HG03097 (cell line): ENCODE data around the gene TFE3.
"Not testable (repeated sequence)": the region's sequence is repeated elsewhere in the genome, so short reads cannot be mapped to it uniquely, and the experiment has no call there.

Experiments used
- ATAC-seq: cut with Tn5 transposase; IDR thresholded peaks from one replicate; pipeline ENCODE4 v1.9.1; 2021; ENCODE audit not compliant: unreplicated experiment, low FRiP score

TFE3 gene

DNA sequence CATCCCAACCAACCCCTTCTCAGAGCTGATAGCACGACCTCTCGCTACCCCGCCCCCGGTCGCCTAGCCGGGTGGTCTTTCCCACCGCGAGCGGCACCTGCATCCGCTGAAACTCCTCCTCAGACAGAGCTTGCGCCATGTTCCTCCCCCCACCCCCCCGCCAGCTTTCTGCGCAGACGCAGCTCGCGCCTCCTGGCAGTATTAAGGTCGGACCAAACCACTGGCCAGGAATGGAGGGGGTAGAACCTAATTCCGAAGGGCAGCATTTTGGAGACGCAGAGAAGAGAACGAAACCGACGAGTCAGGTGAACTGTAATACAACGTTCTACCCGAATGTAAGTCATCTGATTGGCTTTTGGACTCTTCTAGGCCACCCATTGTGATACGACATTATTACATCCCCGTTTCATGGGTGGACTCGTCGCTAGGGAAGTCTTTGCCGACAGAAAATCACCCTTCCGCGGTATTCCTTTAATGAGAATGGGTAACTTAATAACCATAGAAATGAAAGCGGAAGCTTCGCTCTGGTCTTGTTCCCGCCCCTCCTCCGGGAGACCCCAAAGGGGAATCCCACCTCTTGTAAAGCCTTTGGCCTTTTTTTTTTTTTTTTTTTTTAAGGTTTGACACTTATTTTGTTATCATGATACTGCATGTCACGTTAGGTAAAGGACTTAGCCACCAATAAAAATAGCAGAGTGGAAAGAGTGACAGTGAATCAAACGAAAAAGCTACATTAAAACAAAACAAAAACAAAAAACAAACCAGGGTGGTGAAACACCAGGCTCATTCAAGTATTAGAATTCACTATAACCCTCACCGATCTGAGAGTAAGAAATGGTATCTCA lies 40.8 kb downstream of the TFE3 start, which contains the start of gene GRIPAP1:
Gene GRIPAP1, minus strand, starts transcription at position 174 of the 845 bp plus-strand sequence. Its CDS starts 35 bp downstream, at position 139.
- peak; percentile 71 for ATAC-seq

DNA sequence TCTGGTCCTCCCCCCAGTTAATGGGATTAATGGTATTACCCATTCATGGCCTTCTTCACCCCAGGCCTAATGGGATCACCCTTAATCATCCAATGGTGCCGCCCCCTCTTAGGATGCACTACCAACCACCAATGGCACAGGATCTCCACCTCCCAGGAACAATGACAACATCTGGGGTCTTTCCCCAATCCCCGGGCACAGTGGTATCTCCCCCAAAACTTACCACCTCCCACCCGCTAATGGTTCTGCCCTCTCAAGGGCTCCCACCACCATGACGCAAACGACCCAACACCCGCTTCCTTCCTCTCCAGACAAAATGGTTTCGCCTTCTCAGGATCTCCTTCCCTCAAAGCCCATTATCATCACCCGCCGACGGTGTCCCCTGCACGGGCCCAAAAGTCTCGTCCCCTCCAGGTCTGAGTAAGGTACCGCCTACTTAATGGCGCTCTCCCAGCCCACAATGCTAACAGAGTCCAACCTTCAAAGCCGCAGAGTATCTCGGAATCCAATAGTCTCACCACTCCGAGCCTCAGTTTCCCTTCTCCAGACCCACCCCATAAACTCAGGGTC lies 41.6 kb downstream of the TFE3 start:
- ATAC-seq, result peak; percentile 15

DNA sequence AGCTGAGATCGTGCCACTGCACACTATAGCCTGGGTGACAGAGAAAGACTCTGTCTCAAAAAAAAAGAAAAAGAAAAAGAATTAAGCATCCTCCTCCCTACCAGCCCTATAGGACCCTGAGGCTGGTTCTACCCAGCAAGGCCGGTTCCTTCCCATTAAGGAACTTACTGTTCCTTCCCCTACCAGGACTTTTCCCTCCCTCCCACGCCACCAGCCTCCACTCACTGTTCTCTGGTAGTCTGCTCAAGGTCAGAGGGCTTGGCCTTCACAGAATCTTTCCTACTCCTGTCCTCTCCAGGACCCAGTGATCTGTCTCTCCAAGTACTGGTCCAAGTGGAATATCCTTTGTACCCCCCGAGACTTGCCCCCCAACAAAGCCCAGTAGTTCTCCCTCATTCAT lies 42.5 kb downstream of the TFE3 start:
- no peak for ATAC-seq

DNA sequence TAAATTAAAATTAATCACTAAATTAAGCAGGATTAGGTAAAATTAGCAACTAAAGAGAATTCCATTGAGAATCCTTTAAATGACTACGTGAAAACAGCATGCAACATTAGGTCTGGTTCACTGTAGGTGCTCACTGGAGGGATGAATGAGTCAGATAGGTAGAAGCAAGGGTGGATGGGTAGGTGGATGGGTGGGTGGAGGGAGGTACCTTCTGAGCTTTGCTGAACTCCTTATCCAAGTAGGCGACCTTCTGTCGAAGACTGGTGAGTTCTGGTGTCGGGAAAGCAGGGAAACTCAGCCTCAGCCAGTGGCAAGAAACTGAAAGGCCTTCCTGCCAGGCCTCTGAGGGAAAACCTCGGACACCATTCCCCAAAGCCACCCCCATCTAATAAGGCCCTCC lies 44.1 kb downstream of the TFE3 start:
- no peak for ATAC-seq

DNA sequence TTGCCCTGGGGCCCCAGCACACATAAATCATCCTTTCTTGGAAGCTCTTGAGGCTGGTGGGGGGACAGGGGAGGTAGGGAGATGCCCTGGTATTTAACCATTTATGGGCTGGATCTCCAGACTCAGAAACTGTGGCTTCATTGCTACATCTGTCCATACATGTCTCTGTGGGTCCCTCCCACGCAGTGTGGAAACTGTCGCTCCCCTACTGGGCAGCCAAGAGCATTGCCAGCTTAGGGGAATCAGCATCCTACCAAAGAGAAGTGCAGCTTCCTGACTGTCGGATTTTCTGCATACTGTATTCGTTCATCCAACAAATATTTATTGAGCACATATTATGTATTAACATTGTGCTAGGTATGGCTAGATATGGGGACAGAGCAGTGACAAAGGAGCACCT lies 44.8 kb downstream of the TFE3 start:
- ATAC-seq, result no peak

DNA sequence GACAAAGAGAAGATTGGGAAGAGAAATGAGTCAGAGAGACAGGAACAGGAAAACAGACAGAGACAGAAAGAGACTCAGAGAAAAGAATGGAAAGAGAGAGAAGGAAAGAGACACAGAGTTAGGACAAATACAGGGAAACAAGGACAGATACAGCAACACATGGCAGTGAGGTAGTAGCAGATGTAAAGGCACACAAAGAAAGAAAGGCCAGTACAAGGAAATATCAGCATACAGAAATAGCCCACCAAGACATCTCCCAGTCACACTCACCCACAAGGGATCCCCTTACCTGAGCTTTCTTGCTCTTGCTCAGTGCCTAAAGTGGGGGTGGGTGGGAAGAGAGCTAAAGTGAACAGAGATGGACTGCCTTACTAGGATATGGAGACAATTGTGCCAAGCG lies 45.3 kb downstream of the TFE3 start:
- no peak for ATAC-seq

DNA sequence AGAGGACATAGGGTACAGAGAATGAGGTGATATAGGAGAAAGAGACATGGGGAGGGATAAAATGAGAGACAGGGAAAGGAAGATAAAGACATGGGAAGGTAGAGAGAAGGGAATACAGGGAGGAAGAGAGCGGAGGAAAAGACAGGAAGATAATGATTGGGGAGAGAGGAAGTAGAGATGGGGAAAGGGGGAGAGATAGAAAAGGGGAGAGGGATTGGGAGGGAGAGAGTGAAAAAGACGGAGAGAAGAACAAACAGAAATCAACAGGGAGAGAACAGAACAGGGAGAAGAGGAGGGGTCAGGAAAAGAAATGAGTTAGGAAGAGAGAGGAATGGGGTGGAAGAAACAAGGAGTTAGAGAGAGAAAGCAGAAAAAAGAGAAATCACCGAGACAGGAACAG lies 45.7 kb downstream of the TFE3 start:
- no peak for ATAC-seq

DNA sequence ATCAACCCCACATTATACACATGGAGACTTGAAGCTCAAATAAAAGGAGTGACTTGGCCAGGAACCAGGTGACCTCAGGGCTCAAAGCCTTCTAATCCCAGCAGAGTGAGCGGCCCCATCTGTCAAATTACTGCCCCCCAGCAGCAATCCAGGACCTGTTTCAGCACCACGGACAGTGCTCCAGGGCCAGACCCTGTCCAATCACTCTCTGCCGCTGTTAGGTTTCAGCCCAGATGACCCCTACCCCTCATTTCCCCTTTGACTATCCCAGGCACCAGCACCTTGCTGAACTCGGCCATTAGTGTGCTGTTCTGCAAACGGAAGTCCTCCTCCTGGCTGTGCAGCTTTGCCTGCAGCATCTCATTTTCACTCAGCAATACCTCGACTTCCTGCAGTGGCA lies 46.2 kb downstream of the TFE3 start:
- ATAC-seq, result no peak

DNA sequence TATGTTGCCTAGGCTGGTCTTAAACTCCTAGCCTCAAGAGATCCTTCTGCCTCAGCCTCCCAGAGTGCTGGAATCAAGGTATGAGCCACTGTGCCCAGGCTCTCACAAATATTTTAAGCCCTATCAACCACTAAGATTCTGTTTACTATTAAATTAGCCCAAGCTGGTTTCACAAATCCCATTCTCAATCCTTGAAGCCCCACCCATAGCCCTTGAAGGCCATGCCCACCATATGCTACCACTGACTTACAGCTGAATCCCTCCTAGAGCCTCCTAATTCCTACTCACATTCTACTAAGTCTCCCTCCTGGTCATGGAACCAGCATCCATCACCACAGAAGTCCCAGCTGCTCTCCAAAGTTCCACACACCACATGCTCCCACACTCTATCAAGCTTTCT lies 50.8 kb downstream of the TFE3 start:
- ATAC-seq, result no peak

DNA sequence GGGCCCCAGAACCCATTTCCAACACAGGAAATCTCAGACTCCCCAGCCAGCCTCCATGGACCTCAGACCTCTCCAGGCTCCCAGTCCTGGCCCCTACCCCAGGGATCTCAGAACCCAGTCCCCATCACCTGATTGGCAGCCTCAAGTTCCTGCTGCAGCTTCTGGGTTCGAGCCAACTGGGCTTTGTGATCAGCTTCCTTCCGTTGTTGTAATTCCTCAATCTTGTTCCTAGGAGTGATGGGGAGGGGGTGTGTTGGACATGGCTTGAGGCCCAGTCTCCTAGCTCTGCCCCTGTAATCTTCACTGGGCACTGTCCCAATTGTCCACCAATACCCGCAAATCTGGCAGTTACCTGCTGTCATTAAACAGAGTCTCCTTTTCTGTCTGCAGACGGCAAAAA lies 53.7 kb downstream of the TFE3 start:
- no peak for ATAC-seq

DNA sequence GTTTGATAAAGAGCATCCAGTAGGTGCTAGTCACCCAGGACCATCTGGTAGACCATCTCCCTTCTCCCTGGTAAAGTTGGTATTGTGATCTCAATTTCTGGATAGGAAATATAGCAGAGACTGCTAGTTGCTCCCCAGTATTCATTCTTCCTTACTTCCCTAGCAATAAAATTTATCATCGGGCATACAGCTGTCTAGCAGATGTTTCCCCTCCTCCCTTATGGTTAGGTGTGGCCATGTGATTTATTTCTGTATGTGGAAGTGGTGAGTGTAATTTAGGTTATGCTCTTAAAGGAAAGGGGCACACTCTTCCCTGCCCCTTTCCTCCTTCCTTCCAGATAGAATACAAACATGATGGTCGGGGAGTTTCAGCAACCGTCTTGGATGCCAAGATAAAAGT lies 59.3 kb downstream of the TFE3 start:
- ATAC-seq, result no peak

DNA sequence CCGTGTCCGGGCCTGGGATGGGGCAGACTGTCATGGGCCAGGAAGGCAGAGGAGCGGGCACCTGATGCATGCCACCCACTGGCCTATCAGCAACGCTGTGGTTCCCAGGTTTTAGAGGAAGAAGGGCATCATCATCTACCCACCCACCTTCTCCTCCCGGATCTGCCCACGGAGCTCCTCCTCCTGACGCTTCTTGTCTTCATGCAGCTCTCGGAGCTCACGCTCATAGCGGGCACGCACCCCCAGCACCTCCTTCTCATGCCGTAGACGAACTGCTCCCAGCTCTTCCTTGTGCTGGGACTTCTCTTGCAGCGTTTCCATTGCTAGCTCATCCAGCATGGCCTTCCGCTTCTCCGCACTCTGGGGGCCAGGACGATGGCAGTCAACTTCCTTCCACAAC lies 60.1 kb downstream of the TFE3 start:
- no peak for ATAC-seq

DNA sequence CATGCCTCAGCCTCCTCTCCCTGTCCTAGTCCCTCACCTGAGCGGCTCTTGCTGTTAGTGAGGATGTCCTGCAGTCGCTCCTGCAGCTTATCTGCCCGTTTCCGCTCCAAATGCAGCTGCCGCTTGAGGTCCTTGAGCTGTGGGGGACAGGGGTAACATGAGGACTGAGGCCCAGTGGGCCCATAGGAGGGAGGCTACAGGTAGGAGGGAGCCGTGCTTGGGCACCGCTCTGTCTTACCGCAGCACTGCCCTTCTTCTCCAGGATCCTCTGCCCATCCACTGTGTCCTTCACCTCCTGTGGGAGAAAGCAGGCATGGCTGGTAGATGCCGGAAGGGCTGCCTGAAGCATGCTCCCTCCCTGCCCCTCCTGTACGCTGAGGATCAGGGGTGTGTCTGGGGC lies 62.0 kb downstream of the TFE3 start:
- ATAC-seq, result no peak

DNA sequence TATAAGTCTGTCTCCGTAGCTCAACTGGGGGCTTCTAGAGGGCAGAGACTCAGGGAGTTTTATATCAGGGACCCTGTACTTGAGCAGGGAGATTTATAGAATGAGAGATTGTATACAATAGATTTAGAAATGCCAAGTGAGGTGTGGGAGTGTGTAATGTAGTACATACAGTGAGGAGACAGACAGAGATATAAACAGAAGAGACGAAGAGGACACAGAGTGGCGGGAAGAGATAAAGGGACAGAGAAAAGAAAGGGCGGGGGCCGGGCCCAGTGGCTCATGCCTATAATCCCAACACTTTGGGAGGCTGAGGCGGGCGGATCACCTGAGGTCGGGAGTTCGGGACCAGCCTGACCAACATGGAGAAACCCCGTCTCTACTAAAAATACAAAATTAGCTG lies 62.8 kb downstream of the TFE3 start:
- ATAC-seq, result not testable (repeated sequence)
